A549 (cell line): ENCODE data around the gene RHOT2. TPM values are rescaled to one million over a fixed set of nuclear protein-coding genes. Genes with fewer than 3 reads are reported as not detected.

Experiments
- ATAC-seq, 2 experiments: fragments of 200-7000 bp in 1 of 2; fragments of >200 bp in 1 of 2; cut with Nextera tagmentation in 1 of 2; cut with Tn5 transposase in 1 of 2; 3 replicates each; pipeline versions ENCODE4 v1.8.0 to v1.9.1; 2018 to 2020; ENCODE audit warnings: mild to moderate bottlenecking in 1 of 2, moderate library complexity in 1 of 2
- CTCF ChIA-PET: fragments of 300-600 bp; sonication (Branson Sonifier 250); formaldehyde crosslinking; extraction: SDS; loops from one replicate; lab custom pipeline; 2021; ENCODE audit warnings: antibody characterized with exemption, inconsistent platforms; lab: Yijun Ruan, JAX
- POLR2A ChIA-PET: fragments of 350-600 bp; formaldehyde crosslinking; extraction: SDS; loops from one replicate; lab custom pipeline; 2021; ENCODE audit warnings: antibody characterized with exemption, inconsistent platforms; lab: Yijun Ruan, JAX
- DNase-seq, 2 experiments: peaks; one replicate each; pipeline versions ENCODE4 v3.0.0 to v3.0.0-alpha.2; 2011 to 2016; ENCODE audit warnings: low read depth in 1 of 2, low spot score in 1 of 2
- FAIRE-seq: peaks from 2 replicates; lab custom pipeline; 2011; peaks lifted over from hg19 to GRCh38; lab: Jason Lieb, UNC
- H3K27ac ChIP-seq, 2 experiments: fragments of >200 bp; sonication (Bioruptor Twin); formaldehyde crosslinking; 3 replicates each; pipeline ENCODE4 v1.5.1; 2016 to 2017
- H3K4me1 ChIP-seq: fragments of >200 bp; sonication (Bioruptor Twin); formaldehyde crosslinking; 3 replicates; pipeline ENCODE4 v1.6.1; 2016
- H3K4me2 ChIP-seq: fragments of >200 bp; sonication (Bioruptor Twin); formaldehyde crosslinking; 3 replicates; pipeline ENCODE4 v1.6.1; 2016
- H3K4me3 ChIP-seq: fragments of >200 bp; sonication (Bioruptor Twin); formaldehyde crosslinking; 3 replicates; pipeline ENCODE4 v1.5.1; 2016
- H3K9me3 ChIP-seq: fragments of >200 bp; sonication (Bioruptor Twin); formaldehyde crosslinking; 3 replicates; pipeline ENCODE4 v1.6.1; 2016
- CBX2 ChIP-seq: fragments of 200-600 bp; sonication (generic); IDR thresholded peaks from 2 replicates; pipeline ENCODE4 v1.6.1; 2016; ENCODE audit warnings: low read depth, mild to moderate bottlenecking, borderline replicate concordance
- CBX8 ChIP-seq: fragments of 200-600 bp; sonication (generic); IDR thresholded peaks from 2 replicates; pipeline ENCODE4 v1.6.1; 2016
- CHD2 ChIP-seq: fragments of 150-350 bp; IDR thresholded peaks from 2 replicates; pipeline ENCODE4 v1.6.1; 2014; ENCODE audit warnings: low read length; ENCODE audit not compliant: partially characterized antibody
- E2F6 ChIP-seq: IDR thresholded peaks from 2 replicates; pipeline ENCODE4 v1.6.1; 2012; ENCODE audit warnings: low read depth, borderline replicate concordance
- EHF ChIP-seq: fragments of 250-450 bp; sonication (Bioruptor Pico); IDR thresholded peaks from 2 replicates; pipeline ENCODE4 v1.5.0; 2020; ENCODE audit warnings: mild to moderate bottlenecking
- FOSL2 ChIP-seq, 2 experiments: fragments of 450-650 bp in 1 of 2; fragments of >200 bp in 1 of 2; sonication (Bioruptor Twin) in 1 of 2; formaldehyde crosslinking; IDR thresholded peaks; 2 replicates each; pipeline versions ENCODE4 v1.5.0 to v1.6.1; 2016 to 2020; ENCODE audit warnings: mild to moderate bottlenecking in 1 of 2, moderate library complexity in 1 of 2
- FOXS1 ChIP-seq: fragments of 250-450 bp; sonication (Bioruptor Pico); IDR thresholded peaks from 2 replicates; pipeline ENCODE4 v1.5.0; 2020; ENCODE audit warnings: mild to moderate bottlenecking, moderate library complexity
- HES2 ChIP-seq: fragments of >200 bp; sonication (Bioruptor Twin); formaldehyde crosslinking; IDR thresholded peaks from 2 replicates; pipeline ENCODE4 v1.6.1; 2016
- KDM1A ChIP-seq: fragments of 200-600 bp; sonication (generic); IDR thresholded peaks from 2 replicates; pipeline ENCODE4 v1.6.1; 2016; ENCODE audit warnings: low read depth, mild to moderate bottlenecking
- MAFK ChIP-seq: fragments of 450-650 bp; IDR thresholded peaks from 2 replicates; pipeline ENCODE4 v1.6.1; 2014; ENCODE audit not compliant: partially characterized antibody
- MYC ChIP-seq: IDR thresholded peaks from 2 replicates; pipeline ENCODE4 v1.6.1; 2012; ENCODE audit warnings: mild to moderate bottlenecking, inconsistent platforms, low read length, improper control_type of control experiment, borderline replicate concordance
- NPAS2 ChIP-seq: fragments of 250-450 bp; sonication (Bioruptor Pico); IDR thresholded peaks from 2 replicates; pipeline ENCODE4 v1.8.0; 2022; ENCODE audit warnings: mild to moderate bottlenecking, moderate library complexity, borderline replicate concordance
- PHF8 ChIP-seq: fragments of 200-600 bp; sonication (generic); IDR thresholded peaks from 2 replicates; pipeline ENCODE4 v1.6.1; 2016; ENCODE audit warnings: low read depth, mild to moderate bottlenecking, antibody characterized with exemption, moderate library complexity, borderline replicate concordance
- RAD21 ChIP-seq, 2 experiments: fragments of >200 bp in 1 of 2; sonication (Bioruptor Twin) in 1 of 2; formaldehyde crosslinking in 1 of 2; IDR thresholded peaks in 1 of 2; conservative IDR thresholded peaks in 1 of 2; 2 replicates in 1 of 2; 3 replicates in 1 of 2; pipeline ENCODE4 v1.6.1; 2012 to 2018; ENCODE audit warnings: inconsistent platforms in 1 of 2
- REST ChIP-seq: fragments of 200-600 bp; sonication (generic); IDR thresholded peaks from 2 replicates; pipeline ENCODE4 v1.6.1; 2016; ENCODE audit warnings: antibody characterized with exemption, mild to moderate bottlenecking, moderate library complexity
- RNF2 ChIP-seq: fragments of 200-600 bp; sonication (generic); IDR thresholded peaks from 2 replicates; pipeline ENCODE4 v1.6.1; 2016; ENCODE audit warnings: low read depth, mild to moderate bottlenecking, antibody characterized with exemption, moderate library complexity, borderline replicate concordance
- SREBF2 ChIP-seq: fragments of 450-650 bp; IDR thresholded peaks from 2 replicates; pipeline ENCODE4 v1.6.1; 2014; ENCODE audit warnings: mild to moderate bottlenecking, moderate library complexity
- ZFP36 ChIP-seq: fragments of 450-650 bp; IDR thresholded peaks from 2 replicates; pipeline ENCODE4 v1.6.1; 2014; ENCODE audit warnings: borderline replicate concordance; ENCODE audit not compliant: partially characterized antibody
- ZSCAN20 ChIP-seq: fragments of 250-450 bp; sonication (Bioruptor Pico); IDR thresholded peaks from 2 replicates; pipeline ENCODE4 v1.8.0; 2022; ENCODE audit warnings: mild to moderate bottlenecking, moderate library complexity
- WGBS: methylation state at CpG from one replicate; pipeline ENCODE4 v1.1.6; 2017; ENCODE audit errors: missing lambda C conversion rate; 5-methylcytosine and 5-hydroxymethylcytosine counted together
- polyA plus RNA-seq, 4 experiments: library from polyadenylated mRNA; depleted of rRNA in 3 of 4; stranded (reverse); fragments of >200 nt; fragmentation: RNase III in 1 of 4; extraction: RNeasy Plus Mini Kit Qiagen cat#74134 plus additional on column Dnase treatment in 1 of 4; gene quantifications; 2 replicates in 3 of 4; 3 replicates in 1 of 4; pipeline ENCODE4 v1.2.3, GENCODE V29; 2011 to 2017
- TF ChIP-seq, protein P1 (sequence below): fragments of >200 bp; sonication (Bioruptor Twin); formaldehyde crosslinking; IDR thresholded peaks from 3 replicates; pipeline ENCODE4 v1.5.1; 2016

Gene RHOT2
- polyA plus RNA-seq, 2 of the 4 experiments (the other 2 are of a cell fraction), result 38.0 to 83.1 TPM

DNA sequence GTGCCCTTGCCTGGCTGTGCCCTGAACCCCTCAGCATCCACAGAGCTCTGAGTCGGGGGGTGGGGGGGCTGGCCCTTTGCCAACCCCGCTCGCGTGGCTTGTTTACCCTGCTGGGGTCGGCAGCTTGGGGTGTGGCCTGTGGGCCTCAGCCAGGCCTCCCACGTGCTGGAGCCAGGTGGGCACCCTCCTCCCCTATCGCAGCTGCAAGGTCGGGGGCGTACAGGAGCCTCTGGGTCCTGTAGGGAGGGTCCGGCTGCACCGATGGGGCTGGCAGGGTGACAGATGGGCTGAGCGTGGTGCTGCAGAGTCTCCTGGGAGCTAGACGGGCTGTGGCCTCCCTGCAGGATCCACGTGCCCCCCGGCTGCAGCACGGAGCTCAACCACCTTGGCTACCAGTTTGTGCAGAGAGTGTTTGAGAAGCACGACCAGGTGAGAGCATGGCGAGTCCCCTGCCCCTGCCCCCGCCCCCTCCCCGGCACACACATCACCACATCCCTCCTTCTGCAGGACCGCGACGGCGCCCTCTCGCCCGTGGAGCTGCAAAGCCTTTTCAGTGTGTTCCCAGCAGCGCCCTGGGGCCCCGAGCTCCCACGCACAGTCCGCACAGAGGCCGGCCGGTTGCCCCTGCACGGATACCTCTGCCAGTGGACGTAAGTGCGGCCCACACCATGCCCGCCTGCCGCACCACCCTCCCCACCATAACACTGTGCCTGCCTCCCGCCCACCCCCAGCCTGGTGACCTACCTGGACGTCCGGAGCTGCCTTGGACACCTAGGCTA, 3.6 kb downstream of the RHOT2 start:
- ChIA-PET POLR2A (no interaction called here), CTCF (interaction anchor here (0.6 to 2.3 kb wide), 7 partner anchors 11 to 1469 kb away, joined by 3 to 8 read pairs (median 3); partner anchors contain the start of gene PIGQ)
- Histone ChIP-seq H3K27ac (no peak overlapping the region), H3K4me1 (peaks cover 28% of the 10 kb centered on the region), H3K4me3 (no peak overlapping the region)
- TF ChIP-seq KDM1A (no peak), RNF2 (no peak), ZSCAN20 (CRISPR knock-in tag) (no peak), EHF (CRISPR knock-in tag) (no peak), HES2 (no peak), FOXS1 (CRISPR knock-in tag) (no peak)
- TF ChIP-seq, all 56 proteins: peak for 0
- no peak for ATAC-seq
- no peak for DNase-seq
- no peak overlapping the region for H3K4me2 ChIP-seq
- WGBS, result 92% methylated on average over 25 of the region's 40 CpGs
- no peaks in the 10 kb centered on the region for H3K9me3 ChIP-seq
- FAIRE-seq, result no peak

- ATAC-seq, result no peak
- Histone ChIP-seq H3K4me1 (peaks cover 27% of the 10 kb centered on the region), H3K4me3 (no peak overlapping the region), H3K27ac (no peak overlapping the region), H3K4me2 (no peak overlapping the region), H3K9me3 (no peaks in the 10 kb centered on the region)
- ChIA-PET POLR2A (no interaction called here), CTCF (interaction anchor here (1.0 to 2.3 kb wide), 2 partner anchors 11 to 14 kb away, joined by 3 to 8 read pairs; no protein-coding TSS in a partner anchor)
- TF ChIP-seq PHF8 (no peak), CHD2 (no peak), FOSL2 (IDR thresholded peaks at IDR 0.05) (no peak), FOSL2 (CRISPR knock-in tag; IDR thresholded peaks at IDR 0.05) (no peak), E2F6 (no peak), CBX8 (no peak), EHF (CRISPR knock-in tag) (no peak), RAD21 (conservative IDR thresholded peaks at IDR 0.05 in 1 of 2, IDR thresholded peaks at IDR 0.05 in 1 of 2) (no peak), NPAS2 (CRISPR knock-in tag) (no peak), CBX2 (no peak), FOXS1 (CRISPR knock-in tag) (no peak), REST (no peak), SREBF2 (no peak), MAFK (no peak), MYC (no peak), KDM1A (no peak), ZFP36 (no peak)
- TF ChIP-seq, protein P1, sequence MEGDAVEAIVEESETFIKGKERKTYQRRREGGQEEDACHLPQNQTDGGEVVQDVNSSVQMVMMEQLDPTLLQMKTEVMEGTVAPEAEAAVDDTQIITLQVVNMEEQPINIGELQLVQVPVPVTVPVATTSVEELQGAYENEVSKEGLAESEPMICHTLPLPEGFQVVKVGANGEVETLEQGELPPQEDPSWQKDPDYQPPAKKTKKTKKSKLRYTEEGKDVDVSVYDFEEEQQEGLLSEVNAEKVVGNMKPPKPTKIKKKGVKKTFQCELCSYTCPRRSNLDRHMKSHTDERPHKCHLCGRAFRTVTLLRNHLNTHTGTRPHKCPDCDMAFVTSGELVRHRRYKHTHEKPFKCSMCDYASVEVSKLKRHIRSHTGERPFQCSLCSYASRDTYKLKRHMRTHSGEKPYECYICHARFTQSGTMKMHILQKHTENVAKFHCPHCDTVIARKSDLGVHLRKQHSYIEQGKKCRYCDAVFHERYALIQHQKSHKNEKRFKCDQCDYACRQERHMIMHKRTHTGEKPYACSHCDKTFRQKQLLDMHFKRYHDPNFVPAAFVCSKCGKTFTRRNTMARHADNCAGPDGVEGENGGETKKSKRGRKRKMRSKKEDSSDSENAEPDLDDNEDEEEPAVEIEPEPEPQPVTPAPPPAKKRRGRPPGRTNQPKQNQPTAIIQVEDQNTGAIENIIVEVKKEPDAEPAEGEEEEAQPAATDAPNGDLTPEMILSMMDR, result no peak
- no peak for FAIRE-seq
- DNase-seq, result no peak
- WGBS, result 96% methylated on average over 16 of the region's 19 CpGs
These were observed 4.4 kb downstream of the RHOT2 start for GRCh38 chr16:672371-672770.
